UCSD-AML1 (cell line): ENCODE measurements around the gene SLC38A6.
"Not testable (repeated sequence)": the region's sequence is repeated elsewhere in the genome, so short reads cannot be mapped to it uniquely, and the experiment has no call there.

Experiments used
- DNase-seq: peaks from one replicate; lab custom pipeline; 2025; ENCODE audit not compliant: unreplicated experiment; lab: John Stamatoyannopoulos, UW

SLC38A6 gene

GRCh38 chr14:61048640-61049039 lies 67.6 kb downstream of the SLC38A6 start:
- DNase-seq = no peak

- no peak for DNase-seq
Observed at GRCh38 chr14:61050417-61050816, 69.4 kb downstream of the SLC38A6 start.

GRCh38 chr14:61051051-61051450 lies 70.0 kb downstream of the SLC38A6 start:
- DNase-seq = no peak

- DNase-seq = no peak
Observed at GRCh38 chr14:61051621-61052020, 70.6 kb downstream of the SLC38A6 start.

DNA sequence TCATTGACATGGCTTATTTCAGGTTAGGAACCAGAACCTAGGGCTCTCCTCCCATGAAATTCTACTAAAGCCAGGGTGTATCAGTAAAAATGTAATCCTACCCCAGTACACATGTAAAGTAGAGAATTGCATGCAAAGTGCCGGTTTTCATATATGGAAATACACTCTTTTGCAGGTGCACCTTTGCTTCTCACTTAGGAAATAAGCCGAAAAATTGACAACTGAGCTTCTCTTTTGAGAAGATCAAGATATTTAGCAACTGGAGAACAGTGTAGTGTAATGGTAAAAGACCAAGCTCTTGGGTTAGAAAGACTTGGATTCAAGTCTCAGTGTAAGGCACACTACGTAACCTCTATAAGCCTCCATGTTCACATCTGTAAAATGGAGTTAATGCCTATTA lies 82.4 kb downstream of the SLC38A6 start:
- no peak for DNase-seq

DNA sequence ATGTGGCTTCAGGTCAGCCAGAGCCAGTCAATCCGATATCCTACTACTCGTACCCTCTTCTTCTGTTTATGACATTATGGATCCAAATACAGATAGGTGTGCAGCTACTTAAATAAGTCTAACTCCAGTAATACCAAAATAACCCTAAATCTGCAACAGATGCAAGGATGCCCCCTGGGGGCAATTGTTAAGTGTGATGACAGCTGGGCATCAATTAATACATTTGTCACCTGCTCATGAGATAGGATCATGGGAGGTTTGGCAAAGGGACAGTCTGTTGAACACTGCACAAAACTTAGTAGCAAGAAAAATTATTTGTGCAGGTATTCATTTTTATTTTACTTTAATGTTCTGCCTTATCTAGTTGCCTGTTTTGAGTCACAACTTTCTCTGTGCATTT lies 83.2 kb downstream of the SLC38A6 start:
- DNase-seq = no peak

GRCh38 chr14:61064856-61065255 lies 83.8 kb downstream of the SLC38A6 start:
- no peak for DNase-seq

DNA sequence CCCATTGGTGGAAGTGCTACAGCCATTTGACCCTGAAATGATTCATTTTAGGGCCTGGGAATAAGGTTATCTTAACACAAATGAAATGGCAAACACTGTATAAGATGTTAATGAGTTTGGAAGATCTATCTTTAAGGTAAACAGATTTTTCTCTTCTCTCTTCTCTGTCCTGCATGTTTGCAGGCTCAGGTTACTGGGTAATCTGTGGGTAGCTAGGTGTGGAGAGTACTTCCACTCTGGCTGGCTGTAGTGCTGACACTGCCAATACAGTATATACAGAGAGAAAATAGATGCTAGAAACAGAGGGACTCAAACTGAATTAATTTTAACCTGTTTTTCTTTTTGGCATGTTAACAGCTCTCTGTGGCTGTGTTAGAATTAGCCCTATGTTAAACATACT lies 84.6 kb downstream of the SLC38A6 start:
- DNase-seq = no peak

GRCh38 chr14:61072442-61072841 lies 91.4 kb downstream of the SLC38A6 start:
- DNase-seq = not testable (repeated sequence)

GRCh38 chr14:61074852-61075251 lies 93.8 kb downstream of the SLC38A6 start:
- DNase-seq = no peak

GRCh38 chr14:61076556-61076955 lies 95.5 kb downstream of the SLC38A6 start:
- DNase-seq = no peak

GRCh38 chr14:61077437-61077836 lies 96.4 kb downstream of the SLC38A6 start:
- no peak for DNase-seq

- no peak for DNase-seq
Observed at GRCh38 chr14:61077951-61078720, 97.1 kb downstream of the SLC38A6 start.

- no peak for DNase-seq
Observed at GRCh38 chr14:61080591-61081010, 99.6 kb downstream of the SLC38A6 start.

GRCh38 chr14:61088081-61088480 lies 107.0 kb downstream of the SLC38A6 start:
- DNase-seq = no peak

- DNase-seq = no peak
Observed at GRCh38 chr14:61089126-61089750, 108.2 kb downstream of the SLC38A6 start.

DNA sequence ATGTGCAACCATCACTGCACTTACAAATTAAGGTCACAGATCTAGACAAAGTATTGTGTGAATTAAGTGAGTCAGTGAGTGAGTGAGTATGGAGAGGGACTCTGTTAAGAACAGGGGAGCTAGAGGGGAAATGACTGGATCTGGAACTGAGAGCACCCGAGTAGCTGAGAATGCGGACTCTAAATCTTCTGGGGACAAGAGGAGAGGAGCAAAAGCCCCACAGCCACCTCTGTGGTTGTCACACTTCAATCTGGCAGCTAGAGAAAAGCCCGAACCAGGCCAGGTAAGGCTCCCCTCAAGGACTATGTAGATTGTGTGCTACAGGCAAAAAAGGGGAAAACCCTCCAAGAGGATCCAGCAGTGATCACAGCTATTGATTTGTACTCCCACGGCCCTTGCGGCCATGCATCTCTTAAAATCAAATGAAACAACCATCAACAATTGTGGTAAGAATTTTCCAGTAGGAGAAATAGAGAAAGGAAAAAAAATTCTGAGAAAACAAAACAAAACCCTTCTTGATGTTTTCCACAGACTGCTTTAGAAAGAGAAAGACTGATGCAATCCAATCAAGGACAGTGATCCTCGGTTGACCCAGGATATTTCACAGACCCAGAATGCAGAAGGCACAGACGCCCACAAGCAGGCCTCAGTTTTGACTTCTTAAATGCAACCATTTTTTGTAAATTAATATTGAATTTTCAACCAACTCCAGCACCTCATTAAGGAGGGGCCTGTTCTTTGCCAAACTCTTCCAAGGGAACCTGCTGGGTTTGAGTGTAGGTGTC lies 109.6 kb downstream of the SLC38A6 start:
- DNase-seq = no peak

- DNase-seq = no peak
Observed at GRCh38 chr14:61091657-61092273, 110.7 kb downstream of the SLC38A6 start.

DNA sequence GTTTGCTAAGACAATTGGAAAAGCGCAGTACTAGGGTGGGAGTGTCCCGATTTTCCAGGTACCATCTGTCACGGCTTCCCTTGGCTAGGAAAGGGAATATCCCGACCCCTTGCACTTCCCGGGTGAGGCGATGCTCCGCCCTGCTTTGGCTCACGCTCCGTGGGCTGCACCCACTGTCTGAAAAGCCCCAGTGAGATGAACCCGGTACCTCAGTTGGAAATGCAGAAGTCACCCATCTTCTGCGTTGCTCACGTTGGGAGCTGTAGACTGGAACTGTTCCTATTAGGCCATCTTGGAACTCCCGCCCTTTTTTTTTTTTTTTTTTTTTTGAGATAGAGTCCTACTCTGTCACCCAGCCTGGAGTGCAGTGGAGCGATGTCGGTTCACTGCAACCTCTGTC lies 117.1 kb downstream of the SLC38A6 start:
- DNase-seq = not testable (repeated sequence)

- no peak for DNase-seq
Observed at GRCh38 chr14:61098721-61099120, 117.7 kb downstream of the SLC38A6 start.

- no peak for DNase-seq
Observed at GRCh38 chr14:61099216-61099835, 118.3 kb downstream of the SLC38A6 start.
